NCI-H128 (cell line): ENCODE measurements around the gene FAM98B.
"Not testable (repeated sequence)": the region's sequence is repeated elsewhere in the genome, so short reads cannot be mapped to it uniquely, and the experiment has no call there.

Source experiments
- DNase-seq: peaks from one replicate; lab custom pipeline; 2025; ENCODE audit not compliant: unreplicated experiment; lab: John Stamatoyannopoulos, UW

Gene FAM98B

DNA sequence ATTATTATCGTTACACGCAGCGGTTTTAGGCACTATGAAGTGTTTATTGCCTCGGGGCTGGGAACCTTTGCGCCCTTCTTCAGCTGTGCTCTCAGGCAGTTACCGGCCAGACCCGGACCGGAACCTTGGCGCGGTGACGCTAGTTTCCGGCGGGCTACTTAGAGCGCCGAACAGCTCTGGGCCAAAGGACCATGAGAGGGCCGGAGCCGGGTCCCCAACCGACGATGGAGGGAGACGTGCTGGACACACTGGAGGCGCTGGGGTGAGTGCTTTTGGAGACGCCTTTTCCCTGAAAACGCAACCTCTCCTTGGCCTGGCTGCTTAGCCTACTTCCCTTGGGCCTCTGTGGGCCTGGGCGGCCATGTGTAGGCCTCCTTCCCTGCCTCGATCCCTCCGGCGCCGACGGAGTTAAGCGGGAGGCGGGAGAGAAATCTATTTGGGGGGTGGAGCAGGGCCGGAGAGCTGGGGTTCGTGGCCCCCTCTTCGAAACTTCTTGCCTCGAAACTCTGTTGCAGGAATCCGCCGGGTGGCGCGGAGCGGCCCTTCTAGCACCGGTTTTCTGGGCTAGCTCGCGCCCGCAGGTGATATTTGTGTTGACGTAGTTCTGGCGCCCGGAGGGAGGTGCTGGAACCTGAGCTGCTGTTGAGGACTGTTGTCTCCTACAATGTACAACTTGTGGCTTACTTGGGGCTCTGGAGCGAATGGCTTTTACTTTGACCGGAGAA is at the start of gene FAM98B:
Gene FAM98B, plus strand, starts transcription at position 157 of the 725 bp plus-strand sequence. Its CDS starts 35 bp downstream, at position 192.
- DNase-seq, result peak; percentile 52

DNA sequence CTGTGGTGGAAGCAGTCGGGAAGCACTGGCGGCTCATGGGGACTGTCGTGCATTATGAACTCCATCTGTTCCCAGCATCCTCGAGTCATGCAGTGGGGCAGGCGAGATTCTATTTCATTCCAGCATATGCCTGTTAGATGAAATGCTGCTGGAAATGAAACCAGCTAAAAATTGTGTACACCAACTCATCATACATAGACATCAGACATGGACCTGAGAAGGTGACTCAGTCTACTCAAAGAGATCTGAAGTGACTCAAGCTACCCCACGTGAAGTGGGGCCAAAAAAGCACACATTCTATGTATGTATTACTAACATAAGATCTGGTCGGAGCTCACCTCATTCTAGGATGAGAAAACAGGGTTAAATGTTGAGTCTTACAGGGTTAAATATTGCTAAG is 47.5 kb upstream of the FAM98B start:
- DNase-seq, result no peak

DNA sequence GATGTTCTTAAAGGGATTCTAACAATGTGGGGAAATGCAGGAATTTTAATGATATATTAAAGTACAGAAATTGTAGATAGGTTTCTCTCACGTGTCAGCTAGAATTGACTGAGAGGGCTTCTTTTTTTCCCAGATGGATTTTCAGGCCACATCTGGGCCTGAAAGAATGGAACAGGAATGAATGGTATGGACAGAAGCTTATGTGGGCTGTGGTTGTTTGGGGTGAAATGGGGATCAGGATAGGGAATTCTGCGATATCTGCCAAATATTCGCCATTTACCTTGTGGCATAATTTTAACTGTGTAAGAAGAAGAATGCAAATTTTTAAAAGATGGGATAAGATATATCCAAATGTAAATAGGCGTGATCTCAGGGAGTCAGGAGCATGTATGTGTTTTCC is 45.4 kb upstream of the FAM98B start:
- no peak for DNase-seq

DNA sequence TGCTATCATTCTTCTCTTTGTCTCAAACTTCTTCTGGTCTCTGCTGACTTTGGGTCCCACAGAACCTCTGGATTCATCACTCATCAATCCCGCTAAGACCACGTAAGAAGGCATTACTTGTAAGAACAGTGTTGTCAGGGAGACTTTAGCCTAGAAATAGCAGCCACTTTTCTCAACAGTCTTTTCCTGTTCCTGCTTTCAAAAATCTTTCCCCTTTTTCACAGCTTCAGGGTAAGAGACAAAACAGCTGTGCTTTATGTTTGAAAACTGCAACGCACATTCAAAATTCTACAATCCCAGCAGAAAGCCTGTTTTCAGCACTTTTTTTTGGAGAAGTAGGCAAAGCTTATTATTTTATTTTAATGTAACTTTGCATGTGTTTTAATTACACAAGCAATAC is 42.0 kb upstream of the FAM98B start:
- no peak for DNase-seq

DNA sequence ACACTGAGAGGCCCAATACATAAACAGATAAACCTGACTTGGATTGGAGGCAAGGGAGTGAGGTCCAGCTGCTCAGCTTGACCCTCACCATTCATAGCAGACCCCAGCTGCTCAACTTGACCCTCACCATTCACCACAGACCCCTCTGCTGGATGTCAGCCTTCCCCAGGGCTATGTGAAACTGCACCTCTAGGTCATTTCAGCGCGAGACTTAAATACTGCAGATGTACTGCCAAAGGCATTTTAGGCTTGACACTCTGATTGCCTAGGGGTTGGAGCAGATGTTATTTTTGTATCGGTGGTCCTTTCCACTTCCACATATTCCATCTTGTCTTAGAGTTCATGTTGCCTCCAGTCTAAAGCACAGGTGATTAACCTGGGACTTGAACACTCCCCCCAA is 41.5 kb upstream of the FAM98B start:
- DNase-seq, result no peak

DNA sequence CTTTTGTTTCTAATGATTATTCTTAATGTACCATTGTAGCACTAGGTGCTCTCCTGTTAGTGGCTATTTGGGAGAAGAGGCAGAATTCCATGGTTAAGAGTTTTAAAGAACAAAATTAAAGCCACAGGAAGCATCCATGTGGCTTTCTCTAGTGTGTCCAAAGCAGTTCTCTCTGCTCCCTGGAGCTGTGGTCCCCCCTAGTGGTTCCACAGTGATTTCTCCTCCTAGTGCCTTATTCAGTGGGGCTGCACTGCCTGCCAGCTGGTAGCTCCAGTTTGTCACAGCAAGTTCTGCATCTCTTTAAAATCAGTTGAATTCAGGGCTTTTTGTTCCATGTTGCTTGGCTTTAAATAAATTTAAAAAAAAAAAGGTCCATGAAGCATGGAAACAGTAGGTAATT is 39.6 kb upstream of the FAM98B start:
- no peak for DNase-seq

DNA sequence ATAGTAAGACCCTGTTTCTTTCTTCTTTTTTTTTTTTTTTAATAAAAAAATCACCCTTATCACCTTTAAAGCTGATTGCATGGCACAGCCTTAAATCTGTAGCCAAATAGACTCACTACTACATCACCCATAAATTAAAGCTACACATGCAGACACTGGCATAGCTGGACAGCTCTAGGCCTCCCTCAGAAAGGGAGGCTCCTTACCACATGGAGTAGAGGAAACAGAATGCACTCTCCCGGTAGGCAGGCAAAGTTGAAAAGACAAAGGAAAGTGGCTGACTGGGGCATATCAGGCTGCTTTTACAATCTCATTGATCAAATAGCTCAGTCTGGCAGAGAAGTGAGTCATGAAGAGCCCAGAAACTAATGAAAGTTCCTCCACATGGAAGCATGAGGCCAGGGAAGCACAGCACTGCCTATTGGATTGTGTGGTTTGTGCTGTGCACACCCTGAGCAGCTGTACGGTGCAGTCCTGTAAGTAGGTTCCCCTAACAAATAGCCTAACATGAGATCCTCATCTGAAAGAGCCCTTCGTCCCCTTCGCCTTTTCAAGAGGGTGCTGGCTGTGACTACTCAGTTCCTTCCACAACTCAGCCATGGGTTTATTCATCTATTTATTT is 32.7 kb upstream of the FAM98B start:
- DNase-seq, result no peak

DNA sequence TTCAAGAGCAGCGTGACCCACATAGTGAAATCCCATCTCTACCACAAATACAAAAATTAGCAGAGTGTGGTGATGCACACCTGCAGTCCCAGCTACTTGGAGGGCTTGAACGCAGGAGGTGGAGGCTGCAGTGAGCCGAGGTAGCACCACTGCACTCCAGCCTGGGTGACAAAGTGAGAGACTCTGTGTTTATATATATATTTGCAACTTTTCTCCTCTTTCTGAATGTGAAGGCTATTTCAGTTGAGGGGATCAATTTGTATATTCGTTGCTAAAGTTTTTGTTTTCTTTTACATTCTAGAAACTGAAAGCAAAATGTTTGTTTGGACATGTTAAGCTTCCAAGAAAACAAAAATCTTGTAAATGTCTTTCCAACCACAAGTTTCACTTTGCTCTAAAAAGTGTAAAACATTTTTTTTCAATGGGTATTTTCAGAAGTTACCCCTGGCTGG is 29.8 kb upstream of the FAM98B start:
- no peak for DNase-seq

DNA sequence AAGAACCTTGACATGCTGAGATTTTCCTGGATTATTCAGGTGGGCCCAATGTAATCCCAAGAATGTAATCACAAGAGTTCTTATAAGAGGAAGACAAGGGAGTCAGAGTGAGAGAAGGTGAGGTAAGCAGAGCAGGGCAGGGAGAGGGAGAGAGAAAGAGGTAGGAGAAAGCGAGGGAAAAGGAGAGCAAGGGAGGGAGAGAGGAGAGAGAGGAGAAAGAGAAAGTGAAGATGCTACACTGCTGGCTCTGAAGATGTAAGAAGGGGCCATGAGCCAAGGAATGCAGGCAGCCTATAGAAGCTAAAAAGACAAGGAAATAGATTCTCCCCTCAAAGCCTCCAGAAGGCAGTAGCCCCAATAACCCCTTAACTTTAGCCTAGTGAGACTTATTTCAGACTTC is 28.7 kb upstream of the FAM98B start:
- no peak for DNase-seq

DNA sequence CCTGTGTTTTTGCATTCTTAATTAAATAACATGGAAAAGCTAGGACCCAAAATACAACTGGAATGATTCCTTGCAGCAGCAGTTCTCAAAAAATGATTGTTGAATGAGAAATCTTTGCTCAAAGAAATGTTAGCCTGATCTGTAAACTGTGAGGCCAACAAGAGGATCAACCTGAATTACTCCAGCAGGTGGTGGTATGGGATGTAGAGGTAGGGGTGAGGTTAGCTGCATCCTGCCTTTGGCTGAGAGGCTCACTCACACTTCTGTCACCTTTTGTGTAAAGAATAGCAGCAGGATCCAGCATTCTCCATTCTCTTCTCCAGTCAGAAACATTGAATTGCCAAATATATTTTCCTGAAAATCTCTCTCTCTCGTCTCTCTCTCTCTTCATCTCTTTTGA is 26.5 kb upstream of the FAM98B start:
- DNase-seq, result no peak

DNA sequence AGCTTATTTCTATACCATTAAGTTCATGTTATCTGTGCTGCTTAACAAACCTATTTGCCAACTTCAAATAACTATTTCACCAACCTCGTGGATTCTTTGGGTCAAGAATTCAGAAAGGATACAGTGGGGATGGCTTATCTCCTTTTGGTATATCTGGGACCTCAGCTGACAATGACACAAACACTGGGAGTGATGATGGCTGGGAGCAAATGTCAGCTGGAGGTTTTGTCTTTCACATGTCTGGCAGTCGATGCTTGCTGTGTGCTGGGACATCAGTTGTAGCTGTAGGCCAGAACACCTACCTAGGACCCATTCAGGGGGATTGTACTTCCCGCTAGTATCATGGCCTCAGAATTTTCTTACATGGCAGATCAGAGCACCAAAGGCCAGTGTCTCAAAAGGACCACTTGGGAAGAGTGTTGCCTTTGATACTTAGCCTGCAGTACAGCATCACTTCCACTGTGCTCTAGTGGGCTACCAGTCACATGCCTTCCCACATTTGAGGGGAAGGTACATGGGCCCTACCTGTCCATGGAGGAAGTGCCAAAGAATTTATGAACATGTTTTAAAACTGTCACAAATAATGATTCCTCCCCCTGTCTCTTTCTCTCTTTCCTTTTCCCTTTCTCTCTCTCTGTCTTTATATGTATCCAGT is 23.7 kb upstream of the FAM98B start:
- no peak for DNase-seq

DNA sequence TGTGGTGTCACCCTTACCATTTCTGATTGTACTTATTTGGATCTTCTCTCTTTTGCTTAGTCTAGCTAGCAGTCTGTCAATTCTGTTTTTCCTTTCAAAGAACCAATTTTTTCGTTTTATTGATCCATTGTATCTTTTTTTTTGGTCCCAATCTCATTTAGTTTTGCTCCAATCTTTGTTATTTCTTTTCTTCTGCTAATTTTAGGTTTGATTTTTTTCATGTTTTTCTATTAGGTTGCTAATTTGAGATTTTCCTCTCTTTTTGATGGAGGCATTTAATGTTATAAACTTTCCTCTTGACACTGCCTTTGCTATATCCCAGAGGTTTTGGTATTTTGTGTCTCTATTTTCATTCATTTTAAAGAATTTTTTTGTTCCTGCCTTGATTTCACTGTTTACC is 16.9 kb upstream of the FAM98B start:
- DNase-seq, result no peak

DNA sequence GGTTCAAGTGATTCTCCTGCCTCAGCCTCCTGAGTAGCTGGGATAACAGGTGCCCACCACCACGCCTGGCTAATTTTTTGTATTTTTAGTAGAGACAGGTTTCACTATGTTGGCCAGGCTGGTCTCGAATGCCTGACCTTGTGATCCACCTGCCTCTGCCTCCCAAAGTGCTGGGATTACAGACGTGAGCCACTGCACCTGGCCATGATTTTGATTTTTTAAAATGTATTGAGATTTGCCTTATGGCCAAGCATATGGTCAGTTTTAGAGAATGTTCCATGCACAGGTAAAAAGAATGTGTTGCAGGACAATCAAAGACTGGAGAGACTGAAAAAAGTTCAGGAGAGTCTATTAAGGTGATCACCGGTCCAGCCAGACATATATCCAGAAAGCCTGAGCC is 16.3 kb upstream of the FAM98B start:
- DNase-seq, result not testable (repeated sequence)

DNA sequence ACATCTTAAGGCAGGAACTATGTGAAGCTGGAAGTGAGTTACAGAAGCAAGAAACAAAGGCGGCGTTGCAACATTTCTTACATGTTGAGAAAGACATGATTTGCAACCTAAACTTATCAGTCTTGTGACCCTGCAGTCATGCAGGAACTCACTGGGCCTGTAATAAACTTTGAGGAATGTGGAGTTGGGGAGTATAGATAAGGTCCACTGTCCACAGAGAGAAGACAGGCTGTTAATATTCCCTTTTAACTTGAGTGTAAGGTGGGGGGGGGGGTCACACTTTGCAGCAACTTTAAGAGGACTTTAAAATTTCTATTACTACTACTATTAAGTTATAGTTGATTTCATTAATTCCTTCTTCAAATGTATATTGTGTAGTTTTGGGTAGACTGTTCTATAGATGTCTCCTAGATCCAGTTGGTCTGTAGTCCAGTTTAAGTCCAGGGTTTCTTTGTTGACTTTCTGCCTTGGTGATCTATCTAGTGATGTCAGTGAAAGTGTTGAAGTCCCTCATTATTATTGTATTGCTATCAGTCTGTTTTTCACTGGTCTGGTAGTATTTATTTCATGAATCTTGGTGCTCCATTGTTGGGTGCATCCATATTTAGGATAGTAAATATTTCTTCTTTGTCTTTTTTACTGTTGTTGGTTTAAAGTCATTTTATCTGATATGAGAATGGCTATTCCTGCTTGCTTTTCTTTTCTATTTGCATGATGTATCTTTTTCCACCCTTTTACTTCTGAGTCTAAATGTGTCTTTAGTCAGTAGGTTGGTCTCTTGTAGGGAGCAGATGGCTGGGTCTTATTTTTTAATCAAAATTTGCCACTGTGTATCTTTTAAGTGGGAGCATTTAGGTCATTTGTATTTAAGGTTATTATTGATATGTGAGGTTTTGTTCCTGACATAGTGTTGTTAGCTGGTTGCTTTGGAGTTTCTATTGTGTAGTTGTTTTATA is 15.6 kb upstream of the FAM98B start:
- DNase-seq, result no peak

DNA sequence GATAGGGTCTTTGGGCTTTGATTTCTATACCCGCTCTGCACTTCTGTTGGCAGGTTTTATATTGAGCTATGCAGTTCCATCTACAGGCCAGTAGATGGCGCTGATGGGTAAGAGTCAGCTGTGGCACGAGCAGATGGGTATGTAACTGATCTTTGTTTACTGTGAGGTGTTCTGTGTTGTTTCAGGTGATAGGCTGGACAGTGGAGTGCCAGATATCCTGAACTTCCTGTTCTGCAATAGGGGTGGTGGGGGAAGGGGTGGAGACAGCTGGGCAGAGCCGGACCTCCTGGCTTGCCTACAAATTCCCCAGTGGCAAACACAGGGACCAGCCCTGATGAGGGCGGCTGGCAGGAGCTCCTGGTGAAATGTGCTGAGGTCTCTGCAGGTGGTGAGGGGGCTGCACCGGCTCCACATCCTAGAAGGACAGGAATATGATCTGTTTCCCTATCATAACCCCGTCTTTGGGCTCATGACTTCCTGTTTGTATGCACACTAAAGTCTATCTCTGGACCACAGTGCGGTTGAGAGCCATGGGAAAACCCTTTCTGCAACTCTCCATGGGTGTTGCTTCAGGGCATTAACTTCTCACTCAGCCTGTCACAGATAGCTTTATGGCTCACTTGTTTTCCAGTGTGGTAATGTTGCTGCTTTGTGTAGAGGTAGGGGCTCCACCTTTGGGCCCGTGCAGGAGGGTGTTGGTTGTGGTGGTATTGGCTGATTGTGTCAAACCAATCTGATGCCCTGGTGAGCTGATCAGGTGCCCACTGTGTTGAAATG is 13.4 kb upstream of the FAM98B start:
- DNase-seq, result peak; percentile 29

DNA sequence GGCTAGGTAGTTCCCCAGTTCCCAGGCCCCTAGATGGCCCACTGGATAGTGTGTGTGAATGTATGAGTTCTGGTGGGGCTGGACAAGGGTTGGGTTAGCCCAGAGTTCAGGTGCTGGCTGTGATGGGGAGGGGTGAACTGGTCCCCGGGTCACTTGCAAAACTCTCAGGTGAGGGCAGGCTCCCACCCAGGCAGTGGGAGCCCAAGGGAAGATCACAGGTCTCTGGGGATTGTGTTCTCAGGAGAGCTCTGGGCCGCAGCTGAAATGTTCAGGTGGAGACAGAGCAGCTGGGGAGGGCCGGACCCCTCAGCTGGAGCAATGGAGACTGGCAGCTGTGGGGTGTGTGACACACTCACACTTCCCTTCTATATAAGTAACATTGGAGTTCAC is 12.8 kb upstream of the FAM98B start:
- no peak for DNase-seq

DNA sequence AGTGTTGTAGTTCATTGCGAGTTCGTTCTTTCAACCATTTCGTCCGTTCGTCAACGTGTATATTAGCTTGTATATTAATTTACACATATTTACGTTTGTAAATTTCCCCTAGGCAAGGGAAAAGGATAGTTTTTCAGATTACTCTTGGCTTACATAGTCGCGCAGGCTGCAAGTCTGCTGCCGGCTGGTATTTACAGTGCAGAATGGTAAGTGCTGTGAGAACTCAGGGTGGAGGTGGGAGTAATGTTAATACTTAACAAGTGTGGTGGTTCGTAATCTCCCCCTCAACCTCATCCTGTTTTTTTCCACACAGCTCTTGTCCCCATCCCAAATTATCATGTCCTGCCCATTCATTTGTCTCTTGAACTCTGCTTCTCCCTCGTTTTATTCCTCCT is 766 bp downstream of the FAM98B start:
- no peak for DNase-seq

DNA sequence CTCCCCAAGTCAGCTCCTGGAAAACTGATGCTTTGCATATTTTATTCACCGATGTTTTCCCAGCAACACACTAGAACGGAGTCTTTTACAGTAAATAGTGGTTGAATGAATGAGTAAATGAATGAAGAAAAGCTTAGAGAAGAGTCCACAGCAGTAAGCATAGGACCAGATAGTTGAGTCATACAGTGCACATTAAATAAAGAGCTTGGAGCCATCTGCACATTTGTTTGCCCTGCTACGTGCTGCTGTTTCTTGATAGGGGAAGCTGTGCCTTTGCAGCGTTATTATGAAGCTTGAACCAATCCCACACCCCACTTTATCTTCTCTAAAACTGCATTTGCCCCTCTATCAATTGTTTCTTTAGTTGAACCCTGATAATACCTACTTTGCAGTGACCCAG is 1.2 kb downstream of the FAM98B start:
- DNase-seq, result no peak

DNA sequence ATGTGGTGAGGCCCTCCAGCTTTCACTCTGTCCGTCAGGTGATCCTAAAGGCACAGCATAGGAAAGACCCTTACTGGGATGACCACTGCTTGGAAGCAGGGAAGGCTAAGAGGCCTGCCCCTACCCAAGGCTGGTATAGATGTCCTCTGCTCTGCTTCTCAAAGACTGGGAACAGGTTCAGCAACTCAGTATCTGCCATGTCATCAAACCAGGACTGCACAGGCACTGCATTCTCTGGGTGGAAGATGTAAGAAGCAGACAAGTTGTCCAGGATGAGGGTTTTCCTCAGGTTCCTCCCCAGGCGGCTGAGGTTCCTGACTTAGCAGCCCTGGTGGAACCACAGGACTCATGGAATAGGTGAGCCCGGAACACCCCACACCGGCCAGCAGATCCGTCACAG is 4.7 kb downstream of the FAM98B start:
- no peak for DNase-seq

DNA sequence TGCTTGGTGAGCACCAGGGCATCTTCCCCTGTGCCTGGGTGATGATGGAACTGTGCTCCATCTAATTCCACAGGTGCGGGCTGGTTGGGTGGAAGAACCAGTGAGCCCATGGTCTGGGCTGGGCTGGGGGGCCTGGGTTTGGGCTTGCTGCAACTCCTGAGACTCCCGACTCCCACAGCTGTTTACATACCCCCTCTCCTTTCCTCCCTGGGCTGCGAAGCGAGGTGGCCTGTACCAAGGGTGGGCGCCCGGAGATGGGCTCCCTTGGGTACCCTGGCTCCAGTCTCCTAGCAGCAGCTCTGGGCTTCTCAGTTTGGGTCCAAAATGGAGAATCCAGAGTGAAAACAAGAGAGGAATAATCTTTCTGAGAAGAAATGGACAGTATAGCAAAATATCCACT is 5.6 kb downstream of the FAM98B start:
- no peak for DNase-seq

DNA sequence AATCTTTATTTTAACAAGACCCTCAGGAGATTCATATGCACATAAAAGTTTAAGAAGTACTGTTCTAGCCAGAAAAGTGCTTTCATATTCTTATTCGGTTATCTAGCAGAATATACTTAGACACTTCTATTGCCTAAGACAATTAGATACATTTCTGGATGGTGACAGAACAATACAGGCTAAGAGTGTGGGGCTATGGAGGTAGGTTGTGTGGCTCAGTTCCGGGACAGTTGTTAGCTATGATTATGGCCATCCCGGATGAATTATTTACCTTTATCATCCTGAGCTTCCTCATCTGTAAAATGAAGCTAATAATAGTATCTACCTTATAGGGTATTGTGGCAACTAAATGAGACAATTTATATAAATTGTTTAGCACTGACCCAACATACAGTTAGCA is 6.6 kb downstream of the FAM98B start:
- no peak for DNase-seq
